ENCODE results near the gene PAX7. TPM values are rescaled to one million over a fixed set of nuclear protein-coding genes. Genes with fewer than 3 reads are reported as not detected.
"Not testable (repeated sequence)": the region's sequence is repeated elsewhere in the genome, so short reads cannot be mapped to it uniquely, and the experiment has no call there.

PAX7 gene
- total RNA-seq, 4 donors from 2014 or later, result 1.8 to 5.1 (median 3.9) TPM

DNA sequence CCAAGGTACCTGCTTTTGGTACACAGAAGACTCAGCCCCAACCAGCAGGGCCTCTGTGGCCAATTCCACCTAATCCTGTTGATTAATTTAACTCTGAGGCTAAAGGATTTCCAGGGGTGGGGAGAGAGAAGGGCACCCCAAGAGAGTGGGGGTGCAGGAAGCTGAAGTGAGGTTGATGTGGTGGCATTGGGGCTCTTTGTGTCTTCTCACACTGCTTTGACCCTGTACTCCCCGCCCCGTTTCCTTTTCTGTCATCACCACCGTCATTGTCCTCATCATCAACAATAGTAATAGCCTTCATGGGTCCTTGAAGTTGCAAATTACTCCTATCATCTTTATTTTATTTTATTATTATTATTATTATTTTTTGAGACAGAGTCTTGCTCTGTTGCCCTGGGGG lies 55.9 kb downstream of the PAX7 start:
- no peaks in the 10 kb centered on the region for H3K36me3 ChIP-seq
- intact Hi-C loops (cut with DNase I; ENCODE audit: low total_unique reads), result loop anchor here (10.0 kb wide), 1 partner anchor 78 kb away; no protein-coding TSS in a partner anchor
- TF ChIP-seq, protein P1, sequence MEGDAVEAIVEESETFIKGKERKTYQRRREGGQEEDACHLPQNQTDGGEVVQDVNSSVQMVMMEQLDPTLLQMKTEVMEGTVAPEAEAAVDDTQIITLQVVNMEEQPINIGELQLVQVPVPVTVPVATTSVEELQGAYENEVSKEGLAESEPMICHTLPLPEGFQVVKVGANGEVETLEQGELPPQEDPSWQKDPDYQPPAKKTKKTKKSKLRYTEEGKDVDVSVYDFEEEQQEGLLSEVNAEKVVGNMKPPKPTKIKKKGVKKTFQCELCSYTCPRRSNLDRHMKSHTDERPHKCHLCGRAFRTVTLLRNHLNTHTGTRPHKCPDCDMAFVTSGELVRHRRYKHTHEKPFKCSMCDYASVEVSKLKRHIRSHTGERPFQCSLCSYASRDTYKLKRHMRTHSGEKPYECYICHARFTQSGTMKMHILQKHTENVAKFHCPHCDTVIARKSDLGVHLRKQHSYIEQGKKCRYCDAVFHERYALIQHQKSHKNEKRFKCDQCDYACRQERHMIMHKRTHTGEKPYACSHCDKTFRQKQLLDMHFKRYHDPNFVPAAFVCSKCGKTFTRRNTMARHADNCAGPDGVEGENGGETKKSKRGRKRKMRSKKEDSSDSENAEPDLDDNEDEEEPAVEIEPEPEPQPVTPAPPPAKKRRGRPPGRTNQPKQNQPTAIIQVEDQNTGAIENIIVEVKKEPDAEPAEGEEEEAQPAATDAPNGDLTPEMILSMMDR (IDR thresholded peaks at IDR 0.05 in 4 of 5, conservative IDR thresholded peaks at IDR 0.05 in 1 of 5), result no peak
- TF ChIP-seq POLR2A (IDR thresholded peaks at IDR 0.05), result no peak
- H3K9me3 ChIP-seq, result no peaks in the 10 kb centered on the region
- no peaks in the 10 kb centered on the region for H3K4me1 ChIP-seq
- ATAC-seq (no peak), DNase-seq (no peak)
- no peak overlapping the region for H3K27ac ChIP-seq
- H3K27me3 ChIP-seq, result peaks cover 0 to 4% (median 0%) of the 10 kb centered on the region in 3 donors
- in situ Hi-C loops (cut with MboI; ENCODE audit: low sequenced_read_pairs in 4 of 4), result no loop called here
- no peak overlapping the region for H3K4me3 ChIP-seq

DNA sequence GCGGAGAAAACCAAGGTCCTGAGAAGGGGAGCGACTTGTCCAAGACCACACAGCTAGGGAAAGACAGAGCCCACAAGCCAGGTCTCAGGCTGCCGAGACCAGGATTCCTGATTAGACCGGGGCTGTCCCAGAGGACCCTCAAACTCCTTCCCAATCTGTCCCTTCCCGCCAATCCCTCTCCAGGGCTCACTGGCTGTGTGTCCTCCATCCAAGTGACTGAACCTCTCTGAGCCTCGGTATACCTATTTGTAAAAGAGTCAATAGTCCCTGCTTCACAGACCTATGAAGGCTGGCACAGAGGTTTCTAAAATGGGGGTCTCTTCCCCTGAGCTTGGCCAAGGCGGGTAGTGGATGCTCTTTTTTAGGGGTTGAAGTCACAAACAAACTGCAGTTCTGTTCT lies 56.6 kb downstream of the PAX7 start:
- Histone ChIP-seq H3K36me3 (no peaks in the 10 kb centered on the region), H3K27me3 (peaks cover 0 to 4% (median 0%) of the 10 kb centered on the region in 3 donors), H3K9me3 (no peaks in the 10 kb centered on the region), H3K4me3 (no peak overlapping the region), H3K27ac (no peak overlapping the region), H3K4me1 (no peaks in the 10 kb centered on the region)
- no peak for DNase-seq
- TF ChIP-seq, protein P1 (IDR thresholded peaks at IDR 0.05 in 4 of 5, conservative IDR thresholded peaks at IDR 0.05 in 1 of 5), result no peak
- no peak for TF ChIP-seq POLR2A (IDR thresholded peaks at IDR 0.05)
- intact Hi-C loops (cut with DNase I; ENCODE audit: low total_unique reads), result loop anchor here (10.0 kb wide), 1 partner anchor 78 kb away; no protein-coding TSS in a partner anchor
- ATAC-seq, result no peak
- in situ Hi-C loops (cut with MboI; ENCODE audit: low sequenced_read_pairs in 4 of 4), result no loop called here

DNA sequence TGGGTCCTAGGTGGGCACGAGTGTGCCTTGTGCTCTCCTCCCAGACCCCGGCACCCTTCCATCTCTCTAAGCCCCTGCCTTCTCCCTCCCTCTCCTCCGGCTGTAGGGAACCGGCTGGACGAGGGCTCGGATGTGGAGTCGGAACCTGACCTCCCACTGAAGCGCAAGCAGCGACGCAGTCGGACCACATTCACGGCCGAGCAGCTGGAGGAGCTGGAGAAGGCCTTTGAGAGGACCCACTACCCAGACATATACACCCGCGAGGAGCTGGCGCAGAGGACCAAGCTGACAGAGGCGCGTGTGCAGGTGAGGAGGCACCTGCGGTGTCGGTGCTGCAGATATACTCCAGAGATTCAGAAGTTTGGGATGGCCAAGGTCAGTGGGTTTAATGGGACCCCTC lies 61.0 kb downstream of the PAX7 start:
- Histone ChIP-seq H3K9me3 (no peaks in the 10 kb centered on the region), H3K27me3 (peaks cover 3 to 17% (median 9%) of the 10 kb centered on the region in 3 donors), H3K36me3 (no peaks in the 10 kb centered on the region), H3K27ac (no peak overlapping the region), H3K4me1 (no peaks in the 10 kb centered on the region), H3K4me3 (no peak overlapping the region)
- in situ Hi-C loops (cut with MboI; ENCODE audit: low sequenced_read_pairs in 4 of 4), result no loop called here
- intact Hi-C loops (cut with DNase I; ENCODE audit: low total_unique reads), result no loop called here
- DNase-seq, result no peak
- no peak for ATAC-seq
- TF ChIP-seq, protein P1 (IDR thresholded peaks at IDR 0.05 in 4 of 5, conservative IDR thresholded peaks at IDR 0.05 in 1 of 5), result no peak
- TF ChIP-seq POLR2A (IDR thresholded peaks at IDR 0.05), result no peak

DNA sequence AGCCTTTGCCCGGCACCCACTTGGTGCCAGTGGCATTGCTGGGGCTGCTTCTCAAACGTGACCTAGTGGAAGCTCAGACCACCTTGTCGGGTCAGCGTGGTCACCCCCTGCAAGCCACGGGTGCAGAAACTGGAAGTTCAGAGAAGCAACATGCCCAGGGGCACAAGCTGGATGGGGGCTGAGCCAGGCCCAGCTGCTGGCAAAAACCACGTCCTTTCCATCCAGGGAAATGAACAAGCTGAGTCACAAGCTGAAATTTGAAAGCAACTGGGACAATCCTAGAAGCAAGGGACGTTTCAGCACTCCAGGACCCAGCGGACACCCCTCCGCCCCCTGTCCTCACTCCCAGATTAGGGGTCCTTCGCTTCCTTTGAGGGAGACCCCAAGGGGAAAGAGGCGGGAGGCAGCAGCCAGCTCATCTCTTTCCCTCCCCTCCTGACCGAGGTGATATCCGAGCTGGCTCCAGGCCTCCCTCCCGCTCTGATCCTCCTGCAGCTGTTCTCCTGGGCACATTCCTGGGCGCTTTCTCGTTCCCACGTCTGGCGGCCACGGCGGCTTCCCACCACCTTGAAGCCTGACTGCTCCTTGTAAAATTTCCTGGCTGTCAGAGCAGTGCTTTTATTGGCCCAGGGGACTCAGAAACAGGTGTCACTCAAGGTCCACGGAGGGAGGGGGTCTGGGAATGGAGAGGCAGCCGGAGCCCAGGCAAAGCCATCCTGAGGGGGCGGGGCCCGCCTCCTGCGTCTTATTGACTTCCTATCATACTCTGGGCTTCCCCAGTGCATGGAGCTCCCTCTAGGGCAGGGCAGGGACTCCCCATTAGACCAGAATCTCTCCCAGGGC lies 62.8 kb downstream of the PAX7 start:
- DNase-seq (peak in 1 of 2 donors; percentile 30), ATAC-seq (peak; percentile 67 to 82)
- in situ Hi-C loops (cut with MboI; ENCODE audit: low sequenced_read_pairs in 4 of 4), result no loop called here

DNA sequence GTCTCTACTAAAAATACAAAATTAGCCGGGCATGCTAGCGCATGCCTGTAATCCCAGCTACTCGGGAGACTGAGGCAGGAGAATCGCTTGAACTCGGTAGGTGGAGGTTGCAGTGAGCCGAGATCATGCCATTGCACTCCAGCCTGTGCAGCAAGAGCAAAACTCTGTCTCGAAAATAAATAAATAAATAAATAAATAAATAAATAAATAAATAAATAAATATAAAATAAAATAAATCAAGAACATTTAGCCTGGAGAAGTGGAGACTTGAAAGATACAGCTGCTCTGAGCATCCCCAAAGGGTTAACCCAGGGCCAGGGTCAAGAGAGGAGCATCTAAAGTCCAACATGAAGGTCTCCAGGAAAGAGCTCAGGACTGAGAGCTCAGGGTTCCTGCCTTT lies 63.6 kb downstream of the PAX7 start:
- in situ Hi-C loops (cut with MboI; ENCODE audit: low sequenced_read_pairs in 4 of 4); H3K4me3 ChIP-seq; DNase-seq; H3K27ac ChIP-seq; ATAC-seq; intact Hi-C loops (cut with DNase I; ENCODE audit: low total_unique reads); H3K4me1 ChIP-seq; H3K36me3 ChIP-seq; H3K9me3 ChIP-seq: not testable (repeated sequence)
- peaks cover 6 to 17% (median 9%) of the 10 kb centered on the region in 3 donors for H3K27me3 ChIP-seq

More for the DNA sequence above, 62.8 kb downstream of the PAX7 start:
- TF ChIP-seq, protein P1 (IDR thresholded peaks at IDR 0.05 in 4 of 5, conservative IDR thresholded peaks at IDR 0.05 in 1 of 5), result no peak
- TF ChIP-seq POLR2A (IDR thresholded peaks at IDR 0.05), result no peak
- H3K9me3 ChIP-seq, result no peaks in the 10 kb centered on the region
- peaks cover 6 to 17% (median 9%) of the 10 kb centered on the region in 3 donors for H3K27me3 ChIP-seq
- no peak overlapping the region for H3K4me3 ChIP-seq
- no peaks in the 10 kb centered on the region for H3K36me3 ChIP-seq
- no peaks in the 10 kb centered on the region for H3K4me1 ChIP-seq
- intact Hi-C loops (cut with DNase I; ENCODE audit: low total_unique reads), result no loop called here
- peak overlapping the region in 1 of 4 donors; percentile 56 for H3K27ac ChIP-seq
